VCaP (cell line): ENCODE measurements around the gene CHKB.

Experiments
- H3K27ac ChIP-seq: fragments of 450-650 bp; 2 replicates; pipeline ENCODE4 v1.5.1; 2017
- TF ChIP-seq, protein P1 (sequence below): fragments of 450-650 bp; conservative IDR thresholded peaks from 2 replicates; pipeline ENCODE4 v1.5.1; 2017; ENCODE audit warnings: mild to moderate bottlenecking, moderate library complexity

CHKB gene

DNA sequence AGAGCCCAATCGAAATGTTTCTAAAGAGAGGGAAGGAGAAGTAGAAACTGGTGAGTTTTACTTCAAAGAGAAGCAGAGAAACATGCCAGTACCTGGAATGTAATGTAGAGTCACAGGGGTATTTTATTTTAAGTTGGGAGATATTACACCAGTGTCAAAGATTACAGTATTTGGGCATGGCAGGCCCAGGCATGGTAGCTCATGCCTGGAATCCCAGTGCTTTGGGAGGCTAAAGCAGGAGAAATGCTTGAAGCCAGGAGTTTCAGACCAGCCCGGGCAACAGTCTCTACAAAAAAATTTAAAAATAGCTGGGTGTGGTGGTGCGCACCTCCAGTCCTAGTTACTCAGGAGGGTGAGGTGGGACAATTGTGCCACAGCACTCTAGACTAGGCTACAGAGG is 22.6 kb downstream of the CHKB start:
- H3K27ac ChIP-seq: no peak overlapping the region
- TF ChIP-seq, protein P1, sequence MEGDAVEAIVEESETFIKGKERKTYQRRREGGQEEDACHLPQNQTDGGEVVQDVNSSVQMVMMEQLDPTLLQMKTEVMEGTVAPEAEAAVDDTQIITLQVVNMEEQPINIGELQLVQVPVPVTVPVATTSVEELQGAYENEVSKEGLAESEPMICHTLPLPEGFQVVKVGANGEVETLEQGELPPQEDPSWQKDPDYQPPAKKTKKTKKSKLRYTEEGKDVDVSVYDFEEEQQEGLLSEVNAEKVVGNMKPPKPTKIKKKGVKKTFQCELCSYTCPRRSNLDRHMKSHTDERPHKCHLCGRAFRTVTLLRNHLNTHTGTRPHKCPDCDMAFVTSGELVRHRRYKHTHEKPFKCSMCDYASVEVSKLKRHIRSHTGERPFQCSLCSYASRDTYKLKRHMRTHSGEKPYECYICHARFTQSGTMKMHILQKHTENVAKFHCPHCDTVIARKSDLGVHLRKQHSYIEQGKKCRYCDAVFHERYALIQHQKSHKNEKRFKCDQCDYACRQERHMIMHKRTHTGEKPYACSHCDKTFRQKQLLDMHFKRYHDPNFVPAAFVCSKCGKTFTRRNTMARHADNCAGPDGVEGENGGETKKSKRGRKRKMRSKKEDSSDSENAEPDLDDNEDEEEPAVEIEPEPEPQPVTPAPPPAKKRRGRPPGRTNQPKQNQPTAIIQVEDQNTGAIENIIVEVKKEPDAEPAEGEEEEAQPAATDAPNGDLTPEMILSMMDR: no peak

- no peak overlapping the region for H3K27ac ChIP-seq
- TF ChIP-seq, protein P1: no peak
These were observed 25.9 kb downstream of the CHKB start for GRCh38 chr22:50556703-50557102.

- H3K27ac ChIP-seq: no peak overlapping the region
- TF ChIP-seq, protein P1: no peak
These were observed 29.3 kb downstream of the CHKB start for GRCh38 chr22:50553310-50553709.

- TF ChIP-seq, protein P1: no peak
- H3K27ac ChIP-seq: no peak overlapping the region
These were observed 31.4 kb downstream of the CHKB start for GRCh38 chr22:50551160-50551752.

DNA sequence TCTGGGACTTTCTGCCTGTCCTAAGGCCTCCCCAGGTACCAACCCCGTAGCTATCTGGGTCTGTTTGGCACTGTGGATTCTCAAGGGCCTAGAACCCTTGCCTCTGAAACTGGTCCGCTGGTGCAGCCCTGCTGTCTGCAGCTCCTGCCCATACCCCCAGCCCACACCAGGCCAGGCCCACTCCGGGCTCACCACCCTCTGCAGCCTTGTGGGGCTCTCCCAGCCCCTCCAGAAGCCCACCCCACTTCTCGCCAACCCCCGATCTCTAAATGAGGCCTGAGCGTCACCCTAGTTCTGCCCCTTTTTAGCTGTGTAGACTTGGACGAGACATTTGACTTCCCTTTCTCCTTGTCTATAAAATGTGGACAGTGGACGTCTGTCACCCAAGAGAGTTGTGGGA is 32.3 kb downstream of the CHKB start:
- TF ChIP-seq, protein P1: no peak
- no peak overlapping the region for H3K27ac ChIP-seq

GRCh38 chr22:50548921-50549790 is 33.5 kb downstream of the CHKB start:
- TF ChIP-seq, protein P1: no peak
- no peak overlapping the region for H3K27ac ChIP-seq

- TF ChIP-seq, protein P1: no peak
- H3K27ac ChIP-seq: no peak overlapping the region
These were observed 34.4 kb downstream of the CHKB start for GRCh38 chr22:50548040-50548920.
